Measurements from ENCODE around the gene MFSD12. TPM values are rescaled to one million over a fixed set of nuclear protein-coding genes. Genes with fewer than 3 reads are reported as not detected.
"Not testable (repeated sequence)": the region's sequence is repeated elsewhere in the genome, so short reads cannot be mapped to it uniquely, and the experiment has no call there.

MFSD12 gene
- total RNA-seq, 2 donors from 2014 or later: 85.6 to 112 TPM

GRCh38 chr19:3589439-3589838, 32.1 kb upstream of the MFSD12 start:
- H3K27ac ChIP-seq: no peak overlapping the region
- TF ChIP-seq CTCF (IDR thresholded peaks at IDR 0.05): no peak
- H3K4me1 ChIP-seq (ENCODE audit: control insufficient read depth in 1 of 2, low read depth in 2 of 2): peaks cover 0 to 29% of the 10 kb centered on the region in 2 donors
- DNase-seq (ENCODE audit: low spot score) (no peak), ATAC-seq (ENCODE audit: insufficient number of reproducible peaks, low FRiP score, low read depth) (no peak)
- H3K4me3 ChIP-seq: no peak overlapping the region
- peaks cover 7% of the 10 kb centered on the region for H3K36me3 ChIP-seq
- no peaks in the 10 kb centered on the region for H3K27me3 ChIP-seq (replicated peaks; ENCODE audit: insufficient read depth)
- H3K9me3 ChIP-seq: no peaks in the 10 kb centered on the region

- Histone ChIP-seq H3K27ac (no peak overlapping the region), H3K4me3 (no peak overlapping the region)
- ATAC-seq (ENCODE audit: insufficient number of reproducible peaks, low FRiP score, low read depth): no peak
Measured at GRCh38 chr19:3586707-3587346, 29.4 kb upstream of the MFSD12 start.

GRCh38 chr19:3586127-3586626, 28.8 kb upstream of the MFSD12 start:
- H3K36me3 ChIP-seq: no peaks in the 10 kb centered on the region
- peak; percentile 68 for TF ChIP-seq CTCF (IDR thresholded peaks at IDR 0.05)
- no peaks in the 10 kb centered on the region for H3K27me3 ChIP-seq (replicated peaks; ENCODE audit: insufficient read depth)
- H3K4me1 ChIP-seq (ENCODE audit: control insufficient read depth in 1 of 2, low read depth in 2 of 2): peaks cover 0 to 22% of the 10 kb centered on the region in 2 donors
- H3K27ac ChIP-seq: no peak overlapping the region
- peak overlapping the region; percentile 57 for H3K4me3 ChIP-seq
- no peaks in the 10 kb centered on the region for H3K9me3 ChIP-seq
- ATAC-seq (ENCODE audit: insufficient number of reproducible peaks, low FRiP score, low read depth): no peak
- DNase-seq (ENCODE audit: low spot score): no peak

More at GRCh38 chr19:3586707-3587346, 29.4 kb upstream of the MFSD12 start:
- H3K4me1 ChIP-seq (ENCODE audit: control insufficient read depth in 1 of 2, low read depth in 2 of 2): peaks cover 0 to 22% of the 10 kb centered on the region in 2 donors
- no peaks in the 10 kb centered on the region for H3K9me3 ChIP-seq
- no peak for DNase-seq (ENCODE audit: low spot score)
- no peaks in the 10 kb centered on the region for H3K27me3 ChIP-seq (replicated peaks; ENCODE audit: insufficient read depth)
- H3K36me3 ChIP-seq: no peaks in the 10 kb centered on the region
- no peak for TF ChIP-seq CTCF (IDR thresholded peaks at IDR 0.05)

GRCh38 chr19:3585301-3586126, 28.1 kb upstream of the MFSD12 start, which contains the start of gene GIPC3:
Gene GIPC3, plus strand, starts transcription at chr19:3585478. Its CDS starts 120 bp downstream, at chr19:3585598.
- DNase-seq (ENCODE audit: low spot score): no peak
- no peaks in the 10 kb centered on the region for H3K9me3 ChIP-seq
- no peaks in the 10 kb centered on the region for H3K36me3 ChIP-seq
- H3K4me1 ChIP-seq (ENCODE audit: control insufficient read depth in 1 of 2, low read depth in 2 of 2): peaks cover 0 to 24% of the 10 kb centered on the region in 2 donors
- H3K27ac ChIP-seq: no peak within 1 kb of the TSS
- no peak for TF ChIP-seq CTCF (IDR thresholded peaks at IDR 0.05)
- peak within 1 kb of the TSS; percentile 57 for H3K4me3 ChIP-seq
- ATAC-seq (ENCODE audit: insufficient number of reproducible peaks, low FRiP score, low read depth): no peak
- no peaks in the 10 kb centered on the region for H3K27me3 ChIP-seq (replicated peaks; ENCODE audit: insufficient read depth)

GRCh38 chr19:3584036-3584802, 26.8 kb upstream of the MFSD12 start:
- ATAC-seq (ENCODE audit: insufficient number of reproducible peaks, low FRiP score, low read depth); H3K4me3 ChIP-seq; H3K27ac ChIP-seq; H3K27me3 ChIP-seq (replicated peaks; ENCODE audit: insufficient read depth); H3K9me3 ChIP-seq; H3K36me3 ChIP-seq; DNase-seq (ENCODE audit: low spot score): not testable (repeated sequence)
- H3K4me1 ChIP-seq (ENCODE audit: control insufficient read depth in 1 of 2, low read depth in 2 of 2): peaks cover 0 to 30% of the 10 kb centered on the region in 2 donors

GRCh38 chr19:3581792-3582191, 24.4 kb upstream of the MFSD12 start:
- ATAC-seq (ENCODE audit: insufficient number of reproducible peaks, low FRiP score, low read depth); H3K4me3 ChIP-seq: not testable (repeated sequence)
- H3K4me1 ChIP-seq (ENCODE audit: control insufficient read depth in 1 of 2, low read depth in 2 of 2): peaks cover 0 to 25% of the 10 kb centered on the region in 2 donors

More at GRCh38 chr19:3581792-3582191, 24.4 kb upstream of the MFSD12 start:
- not testable (repeated sequence) for H3K9me3 ChIP-seq; H3K36me3 ChIP-seq; H3K27me3 ChIP-seq (replicated peaks; ENCODE audit: insufficient read depth); DNase-seq (ENCODE audit: low spot score); H3K27ac ChIP-seq

Data from thoracic aorta (tissue), 2 donors.